Gastrocnemius medialis (tissue), 4 donors: Measurements from ENCODE around the gene GRID1. TPM values are rescaled to one million over a fixed set of nuclear protein-coding genes. Genes with fewer than 3 reads are reported as not detected.

Experiments
- ATAC-seq, 2 donors: fragments of 150-250 bp; one replicate each; pipeline ENCODE4 v1.9.1; 2016
- DNase-seq, 2 donors: peaks; one replicate each; pipeline ENCODE4 v3.0.0-alpha.2; 2019
- H3K27ac ChIP-seq, 4 donors: fragments of 200-600 bp; sonication (generic); 1 replicate in 1 of 4; 2 replicates in 3 of 4; pipeline ENCODE4 v1.5.1; 2016 to 2018; ENCODE audit warnings: mild to moderate bottlenecking in 2 of 4, moderate library complexity in 1 of 4
- H3K27me3 ChIP-seq, 3 donors: fragments of 200-600 bp; sonication (generic) in 2 of 3; 1 replicate in 1 of 3; 2 replicates in 2 of 3; pipeline versions ENCODE4 v1.5.1 to v1.6.0; 2016 to 2019; ENCODE audit warnings: mild to moderate bottlenecking in 1 of 3, moderate library complexity in 1 of 3
- H3K36me3 ChIP-seq, 2 donors: fragments of 200-600 bp; sonication (generic) in 1 of 2; one replicate each; pipeline ENCODE4 v1.5.1; 2017 to 2018
- H3K4me1 ChIP-seq, 2 donors: fragments of 200-600 bp; sonication (generic) in 1 of 2; one replicate each; pipeline ENCODE4 v1.5.1; 2016 to 2017; ENCODE audit warnings: mild to moderate bottlenecking in 2 of 2
- H3K4me3 ChIP-seq, 4 donors: fragments of 200-600 bp; sonication (generic) in 3 of 4; 1 replicate in 1 of 4; 2 replicates in 3 of 4; pipeline ENCODE4 v1.5.1; 2016 to 2019; ENCODE audit warnings: mild to moderate bottlenecking in 2 of 4
- H3K9me3 ChIP-seq, 3 donors: fragments of 200-600 bp; sonication (generic) in 2 of 3; 1 replicate in 1 of 3; 2 replicates in 2 of 3; pipeline ENCODE4 v1.5.1; 2016 to 2019
- POLR2A ChIP-seq, 2 donors: fragments of 450-650 bp; IDR thresholded peaks; one replicate each; pipeline ENCODE4 v1.6.1; 2017; ENCODE audit warnings: antibody characterized with exemption in 2 of 2, mild to moderate bottlenecking in 2 of 2, moderate library complexity in 2 of 2
- in situ Hi-C, 4 donors: fragments of 200-750 bp; cut with MboI; loops; one replicate each; pipeline versions ENCODE4 v1.15.0 to v1.8.0; 2017; ENCODE audit warnings: low sequenced_read_pairs in 4 of 4
- intact Hi-C: fragments of 100-400 bp; cut with DNase I; formaldehyde crosslinking; loops from one replicate; pipeline ENCODE4 v1.15.1; 2023; ENCODE audit warnings: low total_unique reads
- total RNA-seq, 4 donors: library from RNA; depleted of rRNA; stranded (reverse); fragments of >200 nt; gene quantifications; one replicate each; pipeline versions ENCODE4 v1.1.0 to v1.2.3, GENCODE V29; 2016
- TF ChIP-seq, protein P1 (sequence below), 5 experiments: fragments of 450-650 bp in 3 of 5; fragments of 200-600 bp in 2 of 5; sonication (generic) in 2 of 5; IDR thresholded peaks in 4 of 5; conservative IDR thresholded peaks in 1 of 5; 1 replicate in 4 of 5; 2 replicates in 1 of 5; pipeline ENCODE4 v1.5.1; 2016 to 2019; ENCODE audit warnings: antibody characterized with exemption in 5 of 5, mild to moderate bottlenecking in 3 of 5, moderate library complexity in 3 of 5

Gene GRID1
- total RNA-seq, 4 donors from 2014 or later: 0.17 to 1.4 (median 0.79) TPM

- in situ Hi-C loops (no loop called here), intact Hi-C loops (no loop called here)
- H3K4me3 ChIP-seq: no peak overlapping the region
- H3K27ac ChIP-seq: no peak overlapping the region
- DNase-seq (no peak), ATAC-seq (no peak)
- H3K9me3 ChIP-seq: no peaks in the 10 kb centered on the region
- no peaks in the 10 kb centered on the region for H3K27me3 ChIP-seq
- no peaks in the 10 kb centered on the region for H3K36me3 ChIP-seq
- TF ChIP-seq, protein P1, sequence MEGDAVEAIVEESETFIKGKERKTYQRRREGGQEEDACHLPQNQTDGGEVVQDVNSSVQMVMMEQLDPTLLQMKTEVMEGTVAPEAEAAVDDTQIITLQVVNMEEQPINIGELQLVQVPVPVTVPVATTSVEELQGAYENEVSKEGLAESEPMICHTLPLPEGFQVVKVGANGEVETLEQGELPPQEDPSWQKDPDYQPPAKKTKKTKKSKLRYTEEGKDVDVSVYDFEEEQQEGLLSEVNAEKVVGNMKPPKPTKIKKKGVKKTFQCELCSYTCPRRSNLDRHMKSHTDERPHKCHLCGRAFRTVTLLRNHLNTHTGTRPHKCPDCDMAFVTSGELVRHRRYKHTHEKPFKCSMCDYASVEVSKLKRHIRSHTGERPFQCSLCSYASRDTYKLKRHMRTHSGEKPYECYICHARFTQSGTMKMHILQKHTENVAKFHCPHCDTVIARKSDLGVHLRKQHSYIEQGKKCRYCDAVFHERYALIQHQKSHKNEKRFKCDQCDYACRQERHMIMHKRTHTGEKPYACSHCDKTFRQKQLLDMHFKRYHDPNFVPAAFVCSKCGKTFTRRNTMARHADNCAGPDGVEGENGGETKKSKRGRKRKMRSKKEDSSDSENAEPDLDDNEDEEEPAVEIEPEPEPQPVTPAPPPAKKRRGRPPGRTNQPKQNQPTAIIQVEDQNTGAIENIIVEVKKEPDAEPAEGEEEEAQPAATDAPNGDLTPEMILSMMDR (IDR thresholded peaks at IDR 0.05 in 4 of 5, conservative IDR thresholded peaks at IDR 0.05 in 1 of 5): no peak
- TF ChIP-seq POLR2A (IDR thresholded peaks at IDR 0.05): no peak
- H3K4me1 ChIP-seq: no peaks in the 10 kb centered on the region
Observed at GRCh38 chr10:86045896-86046295, 320.7 kb downstream of the GRID1 start.

- no peaks in the 10 kb centered on the region for H3K27me3 ChIP-seq
- no peaks in the 10 kb centered on the region for H3K9me3 ChIP-seq
- no peaks in the 10 kb centered on the region for H3K36me3 ChIP-seq
- ATAC-seq (no peak), DNase-seq (no peak)
- H3K4me3 ChIP-seq: no peak overlapping the region
- no peak for TF ChIP-seq POLR2A (IDR thresholded peaks at IDR 0.05)
- TF ChIP-seq, protein P1 (IDR thresholded peaks at IDR 0.05 in 4 of 5, conservative IDR thresholded peaks at IDR 0.05 in 1 of 5): no peak
- no peak overlapping the region for H3K27ac ChIP-seq
- in situ Hi-C loops: no loop called here
- intact Hi-C loops: no loop called here
- H3K4me1 ChIP-seq: no peaks in the 10 kb centered on the region
Observed at GRCh38 chr10:86044029-86044428, 322.6 kb downstream of the GRID1 start.

GRCh38 chr10:86043236-86043635 lies 323.4 kb downstream of the GRID1 start:
- in situ Hi-C loops (no loop called here), intact Hi-C loops (no loop called here)
- H3K4me3 ChIP-seq: no peak overlapping the region
- ATAC-seq: no peak
- H3K9me3 ChIP-seq: no peaks in the 10 kb centered on the region
- H3K27me3 ChIP-seq: no peaks in the 10 kb centered on the region
- H3K27ac ChIP-seq: no peak overlapping the region
- no peaks in the 10 kb centered on the region for H3K36me3 ChIP-seq
- DNase-seq: no peak
- TF ChIP-seq POLR2A (IDR thresholded peaks at IDR 0.05): no peak
- TF ChIP-seq, protein P1 (IDR thresholded peaks at IDR 0.05 in 4 of 5, conservative IDR thresholded peaks at IDR 0.05 in 1 of 5): no peak
- no peaks in the 10 kb centered on the region for H3K4me1 ChIP-seq

DNA sequence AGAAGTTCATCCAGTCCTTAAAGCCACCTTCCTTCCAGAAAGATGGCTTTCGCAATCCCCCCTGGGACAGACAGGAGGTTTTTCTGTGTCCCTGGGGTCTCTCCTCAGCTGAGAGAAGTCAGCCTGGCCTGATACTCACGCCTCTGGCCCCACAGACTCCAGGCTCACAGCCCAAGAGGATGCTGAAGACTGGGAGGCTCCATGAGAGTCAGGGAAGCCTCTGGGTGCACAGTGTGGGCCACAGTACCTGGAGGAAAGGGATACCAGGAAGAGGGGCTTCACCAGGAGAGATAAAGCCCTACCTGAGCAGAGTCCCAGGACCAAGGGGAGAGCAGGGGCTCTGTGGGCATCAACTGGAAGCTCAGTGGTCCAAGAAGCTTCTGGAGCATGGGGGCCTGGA lies 324.4 kb downstream of the GRID1 start:
- intact Hi-C loops (no loop called here), in situ Hi-C loops (no loop called here)
- no peaks in the 10 kb centered on the region for H3K9me3 ChIP-seq
- H3K4me1 ChIP-seq: no peaks in the 10 kb centered on the region
- ATAC-seq: no peak
- no peak overlapping the region for H3K27ac ChIP-seq
- no peaks in the 10 kb centered on the region for H3K36me3 ChIP-seq
- H3K27me3 ChIP-seq: no peaks in the 10 kb centered on the region
- DNase-seq: no peak
- TF ChIP-seq, protein P1 (IDR thresholded peaks at IDR 0.05 in 4 of 5, conservative IDR thresholded peaks at IDR 0.05 in 1 of 5): no peak
- no peak for TF ChIP-seq POLR2A (IDR thresholded peaks at IDR 0.05)
- no peak overlapping the region for H3K4me3 ChIP-seq

GRCh38 chr10:86041116-86041515 lies 325.5 kb downstream of the GRID1 start:
- peaks cover 6 to 7% of the 10 kb centered on the region in 2 donors for H3K4me1 ChIP-seq
- in situ Hi-C loops: no loop called here

More at GRCh38 chr10:86041116-86041515, 325.5 kb downstream of the GRID1 start:
- no peak for TF ChIP-seq POLR2A (IDR thresholded peaks at IDR 0.05)
- TF ChIP-seq, protein P1 (IDR thresholded peaks at IDR 0.05 in 4 of 5, conservative IDR thresholded peaks at IDR 0.05 in 1 of 5): no peak
- Histone ChIP-seq H3K4me3 (no peak overlapping the region), H3K27me3 (no peaks in the 10 kb centered on the region), H3K9me3 (no peaks in the 10 kb centered on the region), H3K27ac (no peak overlapping the region), H3K36me3 (no peaks in the 10 kb centered on the region)
- intact Hi-C loops: no loop called here
- no peak for DNase-seq
- ATAC-seq: no peak
